GM21717 (cell line): Measurements from ENCODE around the gene SMC5.

ENCODE experiments used
- ATAC-seq: cut with Tn5 transposase; IDR thresholded peaks from one replicate; pipeline ENCODE4 v1.9.1; 2021; ENCODE audit warnings: mild to moderate bottlenecking, moderate library complexity; ENCODE audit not compliant: unreplicated experiment

Gene SMC5

DNA sequence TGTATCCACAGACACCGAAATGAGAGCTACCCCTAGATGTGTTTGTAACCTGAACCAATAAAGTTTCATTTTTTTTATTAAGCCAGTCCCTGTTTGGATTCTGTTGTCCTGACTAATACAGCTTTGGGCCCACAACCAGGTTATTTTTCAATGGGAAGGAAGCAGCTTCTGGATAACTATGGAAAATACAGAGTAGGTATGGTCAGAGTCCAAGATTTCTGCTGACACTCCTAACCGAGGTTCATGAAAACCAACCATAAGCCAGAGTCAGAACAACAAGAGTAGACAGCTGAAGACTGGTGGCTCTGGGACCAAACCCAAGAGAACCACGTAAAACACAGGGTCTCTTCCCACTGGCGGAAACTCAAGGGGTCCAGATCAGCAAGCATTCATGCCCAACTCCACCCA is 144.8 kb downstream of the SMC5 start:
- ATAC-seq = no peak

DNA sequence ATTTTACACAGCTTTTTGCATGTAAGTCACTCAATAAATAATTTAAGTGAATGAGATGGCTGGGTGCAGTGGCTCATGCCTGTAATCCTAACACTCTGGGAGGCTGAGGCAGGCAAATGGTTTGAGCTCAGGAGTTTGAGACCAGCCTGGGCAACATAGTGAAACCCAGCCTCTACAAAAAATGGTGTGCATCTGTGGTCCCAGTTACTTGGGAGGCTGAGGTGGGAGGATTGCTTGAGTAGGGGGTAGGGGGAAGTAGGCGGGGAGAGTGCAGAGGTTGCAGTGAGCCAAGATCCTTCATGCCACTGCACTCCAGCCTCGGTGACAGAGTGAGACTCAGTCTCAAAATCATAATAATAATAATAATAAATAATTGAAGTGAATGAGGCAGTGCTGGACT is 145.5 kb downstream of the SMC5 start:
- ATAC-seq = no peak
